Stromal cell of bone marrow (primary cell): ENCODE measurements around the gene KLHDC2.
"Not testable (repeated sequence)": the region's sequence is repeated elsewhere in the genome, so short reads cannot be mapped to it uniquely, and the experiment has no call there.

ENCODE experiments used
- DNase-seq: peaks from one replicate; pipeline ENCODE4 v3.0.0-alpha.2; 2012; ENCODE audit warnings: low read depth

The KLHDC2 gene

GRCh38 chr14:49778421-49778820 is 10.5 kb downstream of the KLHDC2 start:
- no peak for DNase-seq

DNA sequence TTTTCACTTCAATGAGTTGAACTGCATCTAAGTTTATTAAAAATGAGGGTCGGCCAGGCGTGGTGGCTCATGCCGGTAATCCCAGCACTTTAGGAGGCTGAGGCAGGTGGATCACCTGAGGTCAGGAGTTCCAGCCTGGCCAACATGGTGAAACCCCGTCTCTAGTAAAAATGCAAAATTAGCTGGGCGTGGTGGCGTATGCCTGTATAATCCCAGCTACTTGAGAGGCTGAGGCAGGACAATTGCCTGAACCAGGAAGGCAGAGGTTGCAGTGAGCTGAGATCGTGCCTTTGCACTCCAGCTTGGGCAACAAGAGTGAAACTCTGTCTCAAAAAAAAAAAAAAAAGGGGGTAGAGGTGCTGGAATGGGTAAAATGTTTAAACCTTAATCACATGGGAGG is 13.1 kb downstream of the KLHDC2 start:
- not testable (repeated sequence) for DNase-seq

- DNase-seq, result no peak
These were observed 15.6 kb downstream of the KLHDC2 start for GRCh38 chr14:49783394-49784014.

GRCh38 chr14:49786315-49786714 is 18.4 kb downstream of the KLHDC2 start:
- DNase-seq, result no peak

DNA sequence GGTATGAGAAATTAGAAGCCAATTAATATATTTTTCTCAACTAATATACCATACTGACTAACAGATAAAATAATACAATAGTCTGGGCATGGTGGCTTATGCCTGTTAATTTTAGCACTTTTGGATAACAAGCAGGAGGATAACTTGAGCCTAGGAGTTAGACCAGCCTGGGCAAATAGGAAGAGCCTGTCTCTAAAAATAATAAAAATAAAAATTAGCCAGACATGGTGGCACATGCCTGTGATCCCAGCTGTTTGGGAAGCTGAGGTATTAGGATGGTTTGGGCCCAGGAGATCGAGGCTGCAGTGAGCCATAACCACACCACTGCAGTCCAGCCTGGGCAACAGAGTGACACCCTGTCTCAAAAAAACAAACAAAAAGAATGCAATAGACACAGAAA is 24.7 kb downstream of the KLHDC2 start:
- no peak for DNase-seq

- DNase-seq, result no peak
These were observed 28.1 kb downstream of the KLHDC2 start for GRCh38 chr14:49796025-49796424.

DNA sequence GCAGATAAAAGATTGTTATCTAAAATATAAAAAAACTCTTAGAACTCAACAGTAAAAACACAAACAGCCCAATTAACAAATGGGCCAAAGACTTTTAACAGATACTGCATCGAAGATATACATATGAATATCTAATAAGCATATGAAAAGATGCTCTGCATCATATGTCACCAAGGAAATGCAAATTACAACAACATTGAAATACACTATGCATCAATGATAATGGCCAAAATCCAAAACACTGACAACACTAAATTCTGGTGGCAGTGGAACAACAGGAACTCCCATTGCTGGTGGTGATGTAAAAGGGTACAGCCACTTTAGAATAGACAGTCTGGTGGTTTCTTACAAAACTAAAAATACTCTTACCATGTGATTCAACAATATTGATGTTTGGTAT is 40.8 kb downstream of the KLHDC2 start:
- no peak for DNase-seq

GRCh38 chr14:49816118-49816517 is 48.2 kb downstream of the KLHDC2 start:
- DNase-seq, result not testable (repeated sequence)

DNA sequence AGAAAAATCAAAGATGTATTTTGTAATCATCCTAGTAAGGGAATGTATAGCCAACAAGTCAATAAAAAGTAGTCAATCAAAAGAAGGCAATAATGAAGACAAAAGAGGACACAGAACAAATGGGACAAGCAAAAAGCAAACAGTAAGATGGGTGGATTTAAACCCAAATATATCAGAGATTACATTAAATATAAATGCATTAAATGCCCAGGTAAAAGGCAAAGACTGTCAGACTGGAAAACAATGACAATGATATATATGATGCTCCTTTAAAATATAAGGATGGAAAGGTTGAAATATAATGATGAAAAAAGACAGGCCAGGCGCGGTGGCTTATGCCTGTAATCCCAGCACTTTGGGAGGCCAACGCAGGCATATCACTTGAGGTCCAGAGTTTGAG is 48.9 kb downstream of the KLHDC2 start:
- no peak for DNase-seq

DNA sequence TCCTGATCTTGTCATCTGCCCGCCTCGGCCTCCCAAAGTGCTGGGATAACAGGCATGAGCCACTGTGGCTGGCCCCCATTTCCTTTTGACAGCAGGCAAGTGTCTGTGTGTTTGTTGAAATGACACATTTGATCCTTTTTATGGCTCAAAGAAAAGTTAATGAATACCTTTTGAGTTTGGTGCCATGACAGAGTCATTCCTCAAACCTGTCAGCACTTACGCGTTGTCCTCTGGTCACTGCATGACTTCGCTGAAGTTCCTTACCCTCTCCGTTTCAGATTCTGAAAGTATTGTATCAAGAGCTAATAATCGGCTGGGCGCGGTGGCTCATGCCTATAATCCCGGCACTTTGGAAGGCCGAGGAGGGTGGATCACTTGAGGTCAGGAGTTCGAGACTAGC is 52.2 kb downstream of the KLHDC2 start:
- DNase-seq, result no peak

GRCh38 chr14:49828640-49829039 is 60.7 kb downstream of the KLHDC2 start:
- no peak for DNase-seq
